GM06990 (cell line): ENCODE results near the gene CHAC1.

Source experiments
- DNase-seq: peaks from one replicate; pipeline ENCODE4 v3.0.0-alpha.2; 2011; ENCODE audit not compliant: insufficient read length; ENCODE audit errors: extremely low read depth
- H3K27me3 ChIP-seq: replicated peaks from 2 replicates; pipeline ENCODE4 v1.6.0; 2011; ENCODE audit warnings: low read length; ENCODE audit not compliant: control insufficient read depth, insufficient read depth
- H3K36me3 ChIP-seq: 2 replicates; pipeline ENCODE4 v1.5.1; 2011; ENCODE audit warnings: low read length; ENCODE audit not compliant: control insufficient read depth, insufficient read depth
- H3K4me3 ChIP-seq: replicated peaks from 2 replicates; pipeline ENCODE4 v1.5.1; 2011; ENCODE audit warnings: low read depth, mild to moderate bottlenecking, control low read depth, low read length
- CTCF ChIP-seq: IDR thresholded peaks from 2 replicates; pipeline ENCODE4 v1.5.1; 2011; ENCODE audit warnings: low read length, control low read depth, mild to moderate bottlenecking, inconsistent platforms; ENCODE audit not compliant: insufficient read depth, poor library complexity, severe bottlenecking

Gene CHAC1

DNA sequence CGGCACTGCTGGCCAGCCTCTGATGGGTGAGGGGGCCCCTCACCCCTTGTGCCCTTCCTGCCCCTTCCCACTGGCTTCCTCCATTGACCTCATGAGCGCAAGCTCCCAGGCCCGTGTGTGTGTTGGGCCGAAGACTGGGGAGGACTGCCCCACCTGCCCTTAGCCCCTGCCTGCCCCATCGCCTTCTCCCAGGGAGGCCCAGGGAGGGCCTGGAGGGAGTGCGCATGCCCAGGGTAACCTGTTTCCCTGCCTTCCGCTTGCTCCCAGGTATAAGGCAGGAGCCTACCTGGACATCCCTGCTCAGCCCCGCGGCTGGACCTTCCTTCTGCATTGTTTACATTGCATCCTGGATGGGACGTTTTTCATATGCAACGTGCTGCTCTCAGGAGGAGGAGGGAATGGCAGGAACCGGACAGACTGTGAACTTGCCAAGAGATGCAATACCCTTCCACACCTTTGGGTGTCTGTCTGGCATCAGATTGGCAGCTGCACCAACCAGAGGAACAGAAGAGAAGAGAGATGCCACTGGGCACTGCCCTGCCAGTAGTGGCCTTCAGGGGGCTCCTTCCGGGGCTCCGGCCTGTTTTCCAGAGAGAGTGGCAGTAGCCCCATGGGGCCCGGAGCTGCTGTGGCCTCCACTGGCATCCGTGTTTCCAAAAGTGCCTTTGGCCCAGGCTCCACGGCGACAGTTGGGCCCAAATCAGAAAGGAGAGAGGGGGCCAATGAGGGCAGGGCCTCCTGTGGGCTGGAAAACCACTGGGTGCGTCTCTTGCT is 15.3 kb upstream of the CHAC1 start:
- Histone ChIP-seq H3K4me3 (no peak overlapping the region), H3K27me3 (no peaks in the 10 kb centered on the region), H3K36me3 (no peaks in the 10 kb centered on the region)
- peak; percentile 30 for TF ChIP-seq CTCF
- no peak for DNase-seq

DNA sequence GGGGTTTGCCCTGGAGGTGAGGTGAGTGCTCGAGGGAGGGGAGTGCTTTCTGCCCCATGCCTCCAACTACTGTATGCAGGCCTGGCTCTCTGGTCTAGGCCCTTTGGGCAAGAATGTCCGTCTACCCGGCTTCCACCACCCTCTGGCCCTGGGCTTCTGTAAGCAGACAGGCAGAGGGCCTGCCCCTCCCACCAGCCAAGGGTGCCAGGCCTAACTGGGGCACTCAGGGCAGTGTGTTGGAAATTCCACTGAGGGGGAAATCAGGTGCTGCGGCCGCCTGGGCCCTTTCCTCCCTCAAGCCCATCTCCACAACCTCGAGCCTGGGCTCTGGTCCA is 14.8 kb upstream of the CHAC1 start:
- no peak for DNase-seq
- H3K4me3 ChIP-seq, result no peak overlapping the region
- no peak for TF ChIP-seq CTCF
- no peaks in the 10 kb centered on the region for H3K27me3 ChIP-seq
- no peaks in the 10 kb centered on the region for H3K36me3 ChIP-seq

DNA sequence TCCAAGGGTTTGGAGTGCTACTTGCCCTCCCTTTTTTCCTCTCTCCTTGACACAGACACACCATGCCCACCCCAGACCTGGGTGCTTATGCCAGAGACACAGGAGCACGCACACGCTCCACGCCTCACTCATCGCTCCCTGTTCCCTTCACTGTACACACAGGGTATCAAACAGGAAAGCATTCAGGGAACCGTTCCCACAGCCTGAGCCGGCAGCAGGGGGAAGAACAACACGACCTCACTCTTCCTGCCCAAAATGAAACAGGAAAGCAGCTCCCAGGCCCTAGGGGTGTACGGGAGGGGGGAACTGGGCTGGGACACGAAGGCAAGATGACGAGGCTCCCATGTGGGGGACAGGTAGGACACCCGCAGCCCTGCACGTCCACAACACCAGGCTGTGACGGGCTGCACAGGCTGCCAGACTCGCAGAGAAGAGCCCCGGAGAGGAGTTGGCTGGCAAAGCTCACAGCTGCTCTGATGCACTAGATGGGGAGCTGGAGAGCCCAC is 12.9 kb upstream of the CHAC1 start:
- TF ChIP-seq CTCF, result no peak
- Histone ChIP-seq H3K27me3 (no peaks in the 10 kb centered on the region), H3K4me3 (no peak overlapping the region), H3K36me3 (no peaks in the 10 kb centered on the region)
- no peak for DNase-seq

DNA sequence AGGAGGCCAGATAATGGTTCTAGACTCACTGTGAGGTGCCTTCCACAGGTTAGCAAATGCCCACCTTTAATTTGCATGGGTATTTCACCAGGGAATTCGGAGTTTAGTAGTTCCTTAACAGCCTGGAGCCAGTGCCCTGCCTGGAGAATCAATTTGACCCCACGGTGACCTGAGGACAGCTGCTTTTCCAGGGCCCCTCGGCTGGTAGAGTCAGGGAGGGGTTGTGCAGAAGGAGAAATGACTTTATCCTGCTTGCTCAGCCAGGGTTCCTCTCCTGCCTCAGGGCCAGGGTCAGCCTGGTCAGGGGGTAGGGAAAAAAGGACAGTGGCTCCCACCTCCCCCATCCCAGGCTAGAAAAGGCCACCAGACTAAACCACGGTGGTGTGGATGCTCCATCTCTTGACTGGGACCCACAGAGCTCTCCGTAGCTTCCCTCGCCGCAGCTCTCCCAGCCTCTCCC is 12.2 kb upstream of the CHAC1 start:
- no peaks in the 10 kb centered on the region for H3K36me3 ChIP-seq
- TF ChIP-seq CTCF, result no peak
- H3K27me3 ChIP-seq, result no peaks in the 10 kb centered on the region
- DNase-seq, result no peak
- H3K4me3 ChIP-seq, result peak overlapping the region; percentile 57

DNA sequence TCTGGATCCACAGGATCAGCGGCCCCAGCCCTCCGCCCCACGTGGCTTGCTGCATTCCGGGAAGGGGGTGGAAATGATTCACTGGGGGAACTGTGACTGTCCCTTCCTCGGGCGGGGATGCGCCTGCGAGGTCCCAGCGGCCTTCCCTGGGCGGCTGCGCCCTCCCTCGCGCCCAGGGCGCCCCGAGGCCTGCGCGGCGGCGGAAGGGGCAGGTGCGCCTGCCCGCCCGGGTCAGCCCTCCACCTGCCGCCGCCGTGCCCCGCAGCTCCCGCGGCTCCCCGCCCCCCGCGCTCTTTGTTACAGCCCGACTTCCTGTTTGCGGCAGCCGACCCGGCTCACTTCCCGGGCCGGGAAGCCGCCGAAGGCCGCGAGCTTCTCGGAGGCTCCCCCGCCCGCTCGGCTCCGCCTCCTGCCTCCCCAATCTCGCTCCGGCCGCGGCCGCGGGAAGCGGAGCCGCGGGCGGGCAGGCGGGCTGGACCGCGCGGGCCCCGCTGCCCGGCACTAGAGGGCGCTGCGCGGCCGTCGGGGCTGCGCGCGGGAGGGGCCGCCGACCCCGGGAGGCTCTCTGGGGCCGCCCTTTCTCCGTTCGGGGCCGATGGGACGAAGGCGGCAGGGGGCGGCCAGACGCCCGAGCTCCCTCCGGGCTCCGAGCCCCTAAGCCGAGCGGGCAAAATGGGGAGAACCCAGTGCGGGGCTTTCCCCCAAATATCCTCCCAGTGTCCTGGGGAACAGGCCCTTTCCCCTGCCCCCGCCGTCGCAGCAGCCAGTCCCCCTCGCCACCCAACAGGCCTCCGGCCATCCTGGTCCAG is 11.5 kb upstream of the CHAC1 start:
- Histone ChIP-seq H3K36me3 (no peaks in the 10 kb centered on the region), H3K27me3 (no peaks in the 10 kb centered on the region), H3K4me3 (peak overlapping the region; percentile 68)
- peak; percentile 86 for DNase-seq
- TF ChIP-seq CTCF, result no peak
